ENCODE results near the gene XPC.

XPC gene

GRCh38 chr3:14206548-14207177, 28.3 kb upstream of the XPC start:
- no peak for DNase-seq

GRCh38 chr3:14204515-14205284, 26.3 kb upstream of the XPC start:
- DNase-seq = no peak

- DNase-seq = peak; percentile 16
These were observed 25.2 kb upstream of the XPC start for GRCh38 chr3:14203521-14204079.

- DNase-seq = no peak
These were observed 24.6 kb upstream of the XPC start for GRCh38 chr3:14202874-14203520.

GRCh38 chr3:14201940-14202684, 23.7 kb upstream of the XPC start:
- no peak for DNase-seq

GRCh38 chr3:14200841-14201240, 22.4 kb upstream of the XPC start:
- no peak for DNase-seq

- no peak for DNase-seq
These were observed 21.9 kb upstream of the XPC start for GRCh38 chr3:14200276-14200675.

- no peak for DNase-seq
These were observed 21.2 kb upstream of the XPC start for GRCh38 chr3:14199641-14200040.

GRCh38 chr3:14194865-14195264, 16.5 kb upstream of the XPC start:
- no peak for DNase-seq

- no peak for DNase-seq
These were observed 9.8 kb upstream of the XPC start for GRCh38 chr3:14188041-14188754.

- no peak for DNase-seq
These were observed 8.6 kb upstream of the XPC start for GRCh38 chr3:14186854-14187458.

GRCh38 chr3:14183015-14183577, 4.7 kb upstream of the XPC start:
- DNase-seq = no peak

GRCh38 chr3:14181253-14181652, 2.9 kb upstream of the XPC start:
- no peak for DNase-seq

- no peak for DNase-seq
These were observed 1.4 kb upstream of the XPC start for GRCh38 chr3:14179795-14180194.

GRCh38 chr3:14179114-14179465, 689 bp upstream of the XPC start:
- no peak for DNase-seq

GRCh38 chr3:14177580-14178246, 688 bp downstream of the XPC start:
- DNase-seq = no peak

GRCh38 chr3:14175383-14176037, 2.9 kb downstream of the XPC start:
- DNase-seq = no peak

GRCh38 chr3:14174483-14174882, 3.9 kb downstream of the XPC start:
- DNase-seq = no peak

- no peak for DNase-seq
These were observed 5.9 kb downstream of the XPC start for GRCh38 chr3:14172496-14172895.

- no peak for DNase-seq
These were observed 7.8 kb downstream of the XPC start for GRCh38 chr3:14170531-14171159.

Measured in stimulated activated CD4-positive, alpha-beta T cell treated with anti-CD3 and anti-CD28 coated beads, Interleukin-12 subunit alpha, Interleukin-12 subunit beta, amount 100 ng/mL, for 4 hours (primary cell).